Activated T-helper 2 cell treated with anti-CD3 and anti-CD28 coated beads, Interferon-gamma antibody, Interleukin-2, Interleukin-4, amounts not matched to agents 10 μg/mL and 5 μg/mL and 100 μg/mL, durations not matched to agents 14 hours and 24 hours and 36 hours (primary cell): Measurements from ENCODE around the gene COL5A3. TPM values are rescaled to one million over a fixed set of nuclear protein-coding genes. Genes with fewer than 3 reads are reported as not detected.

Experiments used
- DNase-seq: peaks from one replicate; pipeline ENCODE4 v3.0.0; 2021; ENCODE audit warnings: low spot score
- H3K27ac Mint-ChIP-seq: one replicate; pipeline ENCODE4 v1.8.0; 2021; ENCODE audit warnings: mixed read lengths
- H3K27me3 Mint-ChIP-seq: one replicate; pipeline ENCODE4 v1.8.0; 2021; ENCODE audit warnings: low read depth, mixed read lengths
- H3K36me3 Mint-ChIP-seq: one replicate; pipeline ENCODE4 v1.8.0; 2021; ENCODE audit warnings: low read depth, mixed read lengths
- H3K4me1 Mint-ChIP-seq: one replicate; pipeline ENCODE4 v1.8.0; 2021; ENCODE audit warnings: low read depth, mixed read lengths
- H3K4me3 Mint-ChIP-seq: one replicate; pipeline ENCODE4 v1.8.0; 2021; ENCODE audit warnings: low read depth, mild to moderate bottlenecking, moderate library complexity, mixed read lengths
- H3K9me3 Mint-ChIP-seq: one replicate; pipeline ENCODE4 v1.8.0; 2021; ENCODE audit warnings: mixed read lengths
- intact Hi-C: fragments of 100-400 bp; cut with micrococcal nuclease; formaldehyde crosslinking; loops from one replicate; pipeline ENCODE4 v1.15.1; 2023
- total RNA-seq: library from RNA; stranded (reverse); gene quantifications from 2 replicates; pipeline ENCODE4 v1.2.3, GENCODE V29; 2022

COL5A3 gene
- total RNA-seq, 1 donor from 2014 or later: 0.87 TPM

DNA sequence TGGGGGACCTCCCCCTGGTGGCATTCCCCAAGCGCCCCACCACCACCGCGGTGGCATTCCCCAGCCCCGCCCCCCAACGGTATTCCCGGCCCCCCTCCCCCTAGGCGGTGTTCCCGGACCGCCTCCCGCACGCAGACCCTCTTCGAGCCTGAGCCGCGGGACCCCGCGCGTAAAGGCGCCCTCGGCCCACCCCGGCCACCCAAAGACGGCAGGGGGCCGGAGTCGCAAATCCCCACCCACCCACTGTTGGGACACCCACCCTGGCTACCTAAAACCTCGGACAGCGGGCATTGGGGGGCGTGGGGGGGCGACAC is 96.3 kb downstream of the COL5A3 start:
- Mint-ChIP-seq H3K4me1 (peaks cover 12% of the 10 kb centered on the region), H3K27ac (no peak overlapping the region), H3K4me3 (peak overlapping the region; percentile 45), H3K27me3 (peaks cover 29% of the 10 kb centered on the region), H3K36me3 (no peaks in the 10 kb centered on the region), H3K9me3 (no peaks in the 10 kb centered on the region)
- intact Hi-C loops: loop anchor here (1.0 to 10.0 kb wide), 3 partner anchors 55 to 289 kb away; partner anchors contain the start of genes PIN1 and ZNF561
- DNase-seq: no peak

DNA sequence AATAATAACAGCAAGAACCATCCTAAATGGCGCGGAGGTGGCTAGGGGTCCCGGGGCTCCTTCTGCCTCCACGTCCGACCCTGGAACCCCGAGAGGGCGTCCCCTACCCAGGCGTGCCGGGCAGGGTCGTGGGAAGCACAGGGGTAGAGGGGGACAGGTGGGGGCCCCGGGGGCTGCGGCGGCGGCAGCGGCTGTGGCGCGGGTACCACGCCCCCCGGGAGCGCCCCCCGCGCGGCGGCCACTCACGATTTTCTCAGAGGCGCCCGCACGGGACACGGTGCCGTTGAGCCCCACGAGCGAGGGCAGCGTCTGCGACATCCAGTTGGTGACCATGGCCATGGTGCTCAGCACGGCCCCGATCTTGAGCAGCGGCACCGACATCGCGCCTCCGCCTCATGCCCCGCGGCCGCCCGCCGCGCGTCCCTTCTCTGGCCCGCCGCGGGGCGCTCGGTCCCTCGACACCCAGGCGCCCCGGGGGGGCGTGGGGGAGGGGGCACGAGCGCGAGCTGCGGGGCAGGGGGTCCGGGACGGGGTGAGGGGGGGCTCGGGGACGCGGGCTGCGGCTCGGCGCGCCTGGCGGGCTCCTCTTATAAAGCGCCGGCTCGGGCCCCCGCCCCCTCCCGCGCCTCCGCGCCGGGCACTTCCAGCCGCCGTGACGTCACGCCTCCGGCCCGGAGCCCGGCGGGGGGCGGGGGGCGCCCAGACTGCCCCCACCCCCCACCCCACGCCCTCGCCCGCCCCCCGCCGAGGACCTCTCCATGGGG is 96.9 kb downstream of the COL5A3 start:
- Mint-ChIP-seq H3K27ac (no peak overlapping the region), H3K9me3 (no peaks in the 10 kb centered on the region), H3K4me3 (peak overlapping the region; percentile 56), H3K36me3 (no peaks in the 10 kb centered on the region), H3K4me1 (peaks cover 12% of the 10 kb centered on the region), H3K27me3 (peaks cover 25% of the 10 kb centered on the region)
- intact Hi-C loops: loop anchor here (10.0 kb wide), 1 partner anchor 289 kb away; the partner anchor contains the start of gene ZNF561
- DNase-seq: no peak

GRCh38 chr19:9912551-9913236 is 97.6 kb downstream of the COL5A3 start:
- peak overlapping the region; percentile 56 for H3K4me3 Mint-ChIP-seq
- intact Hi-C loops: loop anchor here (10.0 kb wide), 1 partner anchor 288 kb away; the partner anchor contains the start of gene ZNF561
- H3K4me1 Mint-ChIP-seq: peaks cover 12% of the 10 kb centered on the region
- H3K27me3 Mint-ChIP-seq: peaks cover 24% of the 10 kb centered on the region
- DNase-seq: no peak
- no peaks in the 10 kb centered on the region for H3K36me3 Mint-ChIP-seq
- H3K27ac Mint-ChIP-seq: no peak overlapping the region
- H3K9me3 Mint-ChIP-seq: no peaks in the 10 kb centered on the region

DNA sequence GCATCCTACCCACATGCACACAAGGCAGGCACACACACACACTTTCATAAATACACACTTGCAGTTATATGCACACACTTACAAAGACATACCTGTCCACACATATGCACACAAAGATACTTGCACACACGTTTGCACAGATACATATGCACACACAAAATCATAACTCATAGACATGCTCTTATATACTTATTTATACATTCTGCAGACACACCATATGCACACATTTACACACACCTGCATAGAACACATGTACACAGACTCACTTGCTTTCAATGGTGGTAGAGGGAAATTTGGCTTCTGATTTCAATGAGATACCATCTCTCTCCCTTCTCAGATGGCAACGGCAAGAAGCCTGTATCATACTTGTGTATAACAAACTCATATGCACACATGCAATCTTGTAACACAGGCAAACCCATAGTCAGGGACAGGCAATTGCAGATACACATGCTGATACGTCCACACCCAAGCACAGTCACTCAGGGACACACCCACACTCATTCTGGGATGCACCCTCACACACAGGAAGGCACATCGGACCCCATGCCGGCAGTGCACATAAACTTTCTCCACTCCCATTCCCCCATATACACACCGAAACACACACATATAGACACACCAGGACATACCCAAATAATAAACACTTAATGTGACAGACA is 98.6 kb downstream of the COL5A3 start:
- H3K4me3 Mint-ChIP-seq: no peak overlapping the region
- H3K36me3 Mint-ChIP-seq: no peaks in the 10 kb centered on the region
- no peak for DNase-seq
- H3K9me3 Mint-ChIP-seq: no peaks in the 10 kb centered on the region
- intact Hi-C loops: loop anchor here (10.0 kb wide), 1 partner anchor 287 kb away; the partner anchor contains the start of gene ZNF561
- H3K27me3 Mint-ChIP-seq: peaks cover 15% of the 10 kb centered on the region
- no peak overlapping the region for H3K27ac Mint-ChIP-seq
- peaks cover 7% of the 10 kb centered on the region for H3K4me1 Mint-ChIP-seq

DNA sequence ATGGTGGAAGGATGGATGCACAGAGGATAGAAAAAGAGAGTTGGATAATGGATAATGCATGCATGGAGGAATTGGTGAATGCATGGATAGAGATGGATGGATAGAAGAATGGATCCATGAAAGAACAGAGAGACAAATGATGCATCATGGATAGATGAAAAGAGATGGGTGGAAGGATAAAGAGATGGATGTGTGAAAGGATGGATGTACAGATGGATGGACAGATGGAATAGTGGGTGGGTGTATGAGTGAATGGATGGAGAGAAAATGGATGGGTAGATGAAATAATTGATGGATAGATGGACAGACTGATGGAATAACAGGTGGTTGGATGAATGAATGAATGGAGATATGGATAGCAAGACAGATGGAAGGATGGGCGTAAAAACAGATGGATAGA is 99.7 kb downstream of the COL5A3 start:
- peaks cover 12% of the 10 kb centered on the region for H3K27me3 Mint-ChIP-seq
- H3K36me3 Mint-ChIP-seq: no peaks in the 10 kb centered on the region
- no peak for DNase-seq
- H3K9me3 Mint-ChIP-seq: no peaks in the 10 kb centered on the region
- H3K4me3 Mint-ChIP-seq: no peak overlapping the region
- intact Hi-C loops: loop anchor here (10.0 kb wide), 1 partner anchor 286 kb away; the partner anchor contains the start of gene ZNF561
- H3K4me1 Mint-ChIP-seq: peaks cover 7% of the 10 kb centered on the region
- no peak overlapping the region for H3K27ac Mint-ChIP-seq

Other genes with a start within 250 kb of the COL5A3 start
- 3.2 and 3.7 TPM in 2 replicates for gene ZNF846, start 241.8 kb downstream of the COL5A3 start, total RNA-seq
- 23.4 and 23.7 TPM in 2 replicates for gene FBXL12, start 191.4 kb downstream of the COL5A3 start, total RNA-seq
- gene UBL5, start 182.6 kb downstream of the COL5A3 start, total RNA-seq: 331 and 335 TPM in 2 replicates
- gene PIN1, start 175.2 kb downstream of the COL5A3 start, total RNA-seq: 84.3 and 87.3 TPM in 2 replicates
- gene OLFM2, start 74.0 kb downstream of the COL5A3 start, total RNA-seq: 0.85 and 0.89 TPM in 2 replicates
- gene RDH8, start 3.0 kb upstream of the COL5A3 start, total RNA-seq: not detected in 2 replicates
- 56.1 and 56.2 TPM in 2 replicates for gene SHFL, start 75.8 kb upstream of the COL5A3 start, total RNA-seq
- 7.7 and 8.0 TPM in 2 replicates for gene ANGPTL6, start 92.2 kb upstream of the COL5A3 start, total RNA-seq
- 160 and 162 TPM in 2 replicates for gene PPAN, start 95.9 kb upstream of the COL5A3 start, total RNA-seq
- 41.8 and 46.5 TPM in 2 replicates for gene P2RY11, start 101.2 kb upstream of the COL5A3 start, total RNA-seq
- gene EIF3G, start 109.4 kb upstream of the COL5A3 start, total RNA-seq: 303 and 306 TPM in 2 replicates
- 367 and 370 TPM in 2 replicates for gene DNMT1, start 184.4 kb upstream of the COL5A3 start, total RNA-seq
- 10.1 and 10.8 TPM in 2 replicates for gene S1PR2, start 220.8 kb upstream of the COL5A3 start, total RNA-seq
- gene MRPL4, start 241.7 kb upstream of the COL5A3 start, total RNA-seq: 133 and 135 TPM in 2 replicates